Gastroesophageal sphincter (tissue), 4 donors: ENCODE measurements around the gene PTPRD. TPM values are rescaled to one million over a fixed set of nuclear protein-coding genes. Genes with fewer than 3 reads are reported as not detected.

Experiments used
- ATAC-seq: fragments of 150-250 bp; one replicate; pipeline ENCODE4 v1.9.1; 2016; ENCODE audit warnings: mild to moderate bottlenecking, moderate library complexity
- H3K27ac ChIP-seq, 4 donors: fragments of 200-600 bp; sonication (generic) in 3 of 4; 1 replicate in 3 of 4; 2 replicates in 1 of 4; pipeline ENCODE4 v1.5.1; 2016 to 2019
- H3K27me3 ChIP-seq: fragments of 200-600 bp; sonication (generic); one replicate; pipeline ENCODE4 v1.5.1; 2019
- H3K36me3 ChIP-seq, 2 donors: fragments of 200-600 bp; sonication (generic); one replicate each; pipeline ENCODE4 v1.5.1; 2019; ENCODE audit warnings: control low read depth in 1 of 2
- H3K4me1 ChIP-seq, 3 donors: fragments of 200-600 bp; sonication (generic); 1 replicate in 2 of 3; 2 replicates in 1 of 3; pipeline ENCODE4 v1.5.1; 2016 to 2019; ENCODE audit warnings: control low read depth in 2 of 3
- H3K4me3 ChIP-seq, 2 donors: fragments of 200-600 bp; sonication (generic); one replicate each; pipeline ENCODE4 v1.5.1; 2019; ENCODE audit warnings: mild to moderate bottlenecking in 1 of 2, moderate library complexity in 1 of 2
- H3K9me3 ChIP-seq, 3 donors: fragments of 200-600 bp; sonication (generic); one replicate each; pipeline ENCODE4 v1.5.1; 2017 to 2019; ENCODE audit warnings: control low read depth in 2 of 3
- EP300 ChIP-seq: sonication (generic); formaldehyde crosslinking; IDR thresholded peaks from one replicate; pipeline ENCODE4 v1.6.1; 2017; ENCODE audit warnings: antibody characterized with exemption, mild to moderate bottlenecking
- POLR2A ChIP-seq, 2 donors: fragments of 450-650 bp; IDR thresholded peaks; one replicate each; pipeline ENCODE4 v1.6.1; 2017; ENCODE audit warnings: antibody characterized with exemption in 2 of 2, mild to moderate bottlenecking in 2 of 2, moderate library complexity in 1 of 2
- POLR2AphosphoS5 ChIP-seq: sonication (generic); formaldehyde crosslinking; IDR thresholded peaks from one replicate; pipeline ENCODE4 v1.6.1; 2017; ENCODE audit warnings: antibody characterized with exemption
- whole genome bisulfite sequencing, 2 donors: methylation state at CpG; one replicate each; pipeline ENCODE4 v1.1.5; 2018; ENCODE audit warnings: low coverage in 1 of 2; 5-methylcytosine and 5-hydroxymethylcytosine counted together
- total RNA-seq, 4 donors: library from RNA; depleted of rRNA; stranded (reverse); fragments of >200 nt; gene quantifications; one replicate each; pipeline ENCODE4 v1.1.0, GENCODE V29; 2016
- TF ChIP-seq, protein P1 (sequence below), 4 experiments: fragments of 200-600 bp in 2 of 4; fragments of 450-650 bp in 2 of 4; sonication (generic) in 1 of 4; IDR thresholded peaks; one replicate each; pipeline ENCODE4 v1.5.1; 2017 to 2019; ENCODE audit warnings: antibody characterized with exemption in 4 of 4, mild to moderate bottlenecking in 2 of 4, moderate library complexity in 2 of 4

PTPRD gene
- total RNA-seq, 4 donors from 2014 or later, result 3.5 to 53.9 (median 15.8) TPM

DNA sequence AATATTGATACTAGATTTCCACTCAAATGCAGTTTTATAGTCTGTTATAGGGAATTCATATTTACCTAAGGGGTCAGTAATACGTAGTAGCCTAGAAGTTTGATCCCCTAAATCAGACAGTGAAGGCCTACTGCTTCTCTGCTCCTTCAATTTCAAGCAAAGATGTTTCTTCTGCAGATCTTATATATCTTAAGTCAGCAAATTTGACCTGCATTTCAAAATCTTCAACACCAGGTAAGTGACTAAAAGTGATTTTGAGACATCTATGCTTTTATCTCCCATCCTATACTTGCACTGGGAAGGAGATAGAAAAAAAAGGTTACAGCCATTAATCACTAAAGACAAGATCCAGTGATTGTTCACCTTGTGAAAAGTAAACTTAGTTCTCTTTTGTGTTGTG, 363.9 kb downstream of the PTPRD start:
- TF ChIP-seq, protein P1, sequence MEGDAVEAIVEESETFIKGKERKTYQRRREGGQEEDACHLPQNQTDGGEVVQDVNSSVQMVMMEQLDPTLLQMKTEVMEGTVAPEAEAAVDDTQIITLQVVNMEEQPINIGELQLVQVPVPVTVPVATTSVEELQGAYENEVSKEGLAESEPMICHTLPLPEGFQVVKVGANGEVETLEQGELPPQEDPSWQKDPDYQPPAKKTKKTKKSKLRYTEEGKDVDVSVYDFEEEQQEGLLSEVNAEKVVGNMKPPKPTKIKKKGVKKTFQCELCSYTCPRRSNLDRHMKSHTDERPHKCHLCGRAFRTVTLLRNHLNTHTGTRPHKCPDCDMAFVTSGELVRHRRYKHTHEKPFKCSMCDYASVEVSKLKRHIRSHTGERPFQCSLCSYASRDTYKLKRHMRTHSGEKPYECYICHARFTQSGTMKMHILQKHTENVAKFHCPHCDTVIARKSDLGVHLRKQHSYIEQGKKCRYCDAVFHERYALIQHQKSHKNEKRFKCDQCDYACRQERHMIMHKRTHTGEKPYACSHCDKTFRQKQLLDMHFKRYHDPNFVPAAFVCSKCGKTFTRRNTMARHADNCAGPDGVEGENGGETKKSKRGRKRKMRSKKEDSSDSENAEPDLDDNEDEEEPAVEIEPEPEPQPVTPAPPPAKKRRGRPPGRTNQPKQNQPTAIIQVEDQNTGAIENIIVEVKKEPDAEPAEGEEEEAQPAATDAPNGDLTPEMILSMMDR (IDR thresholded peaks at IDR 0.05), result no peak
- TF ChIP-seq EP300 (no peak), POLR2AphosphoS5 (no peak), POLR2A (IDR thresholded peaks at IDR 0.05) (no peak)
- Histone ChIP-seq H3K36me3 (no peaks in the 10 kb centered on the region), H3K27me3 (no peaks in the 10 kb centered on the region), H3K4me3 (no peak overlapping the region), H3K4me1 (no peaks in the 10 kb centered on the region), H3K9me3 (no peaks in the 10 kb centered on the region), H3K27ac (no peak overlapping the region)
- 86 to 100% methylated on average over 1 of the region's 1 CpG for WGBS, 2 donors
- ATAC-seq, result no peak

DNA sequence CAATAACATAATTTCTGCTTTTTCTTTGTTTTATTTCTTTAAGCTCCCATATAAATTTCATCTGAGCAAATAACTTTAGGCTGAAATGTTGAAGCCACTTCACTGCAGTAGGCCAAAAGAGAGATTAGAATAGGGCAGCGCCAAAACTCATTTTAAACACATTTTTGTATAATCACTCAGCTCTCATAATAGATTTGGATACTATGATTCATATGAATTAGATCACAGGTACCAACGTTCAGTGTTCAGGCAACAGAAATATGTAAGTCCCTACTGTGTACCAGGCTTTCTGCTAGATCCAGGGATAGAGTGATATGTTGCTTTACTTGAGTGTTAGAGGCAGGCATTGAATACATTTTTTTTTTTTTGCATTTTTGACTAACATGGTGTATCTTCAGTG, 370.5 kb downstream of the PTPRD start:
- Histone ChIP-seq H3K36me3 (no peaks in the 10 kb centered on the region), H3K27ac (no peak overlapping the region), H3K4me3 (no peak overlapping the region), H3K27me3 (no peaks in the 10 kb centered on the region), H3K9me3 (no peaks in the 10 kb centered on the region), H3K4me1 (no peaks in the 10 kb centered on the region)
- WGBS, 2 donors, result 38 to 58% methylated on average over 2 of the region's 2 CpGs
- no peak for ATAC-seq
- TF ChIP-seq EP300, result no peak
- no peak for TF ChIP-seq POLR2AphosphoS5
- no peak for TF ChIP-seq POLR2A (IDR thresholded peaks at IDR 0.05)
- TF ChIP-seq, protein P1 (IDR thresholded peaks at IDR 0.05), result no peak

DNA sequence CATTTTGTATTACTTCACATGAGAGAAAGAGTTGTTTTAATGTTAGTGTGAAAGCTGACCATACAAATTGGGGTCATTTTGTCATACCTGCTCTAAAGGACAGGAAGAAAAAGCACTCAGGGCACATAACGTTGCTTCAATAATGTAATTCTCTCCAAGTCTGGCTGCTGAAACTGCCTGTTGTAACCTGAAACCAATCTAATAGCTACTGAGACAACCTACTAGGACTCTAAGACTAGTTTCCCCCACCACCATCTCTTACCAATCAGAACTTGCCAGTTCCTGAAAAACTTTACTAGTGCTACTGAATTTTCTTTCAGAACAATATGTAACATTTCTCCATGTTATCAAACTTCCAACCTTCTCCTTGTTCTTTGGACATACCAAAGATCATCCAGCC, 374.7 kb downstream of the PTPRD start:
- no peaks in the 10 kb centered on the region for H3K27me3 ChIP-seq
- TF ChIP-seq POLR2AphosphoS5, result no peak
- no peak for TF ChIP-seq POLR2A (IDR thresholded peaks at IDR 0.05)
- TF ChIP-seq, protein P1 (IDR thresholded peaks at IDR 0.05), result no peak
- TF ChIP-seq EP300, result no peak
- H3K36me3 ChIP-seq, result no peaks in the 10 kb centered on the region
- H3K9me3 ChIP-seq, result no peaks in the 10 kb centered on the region
- ATAC-seq, result no peak
- H3K4me3 ChIP-seq, result no peak overlapping the region
- 38 to 60% methylated on average over 1 of the region's 1 CpG for WGBS, 2 donors
- H3K4me1 ChIP-seq, result no peaks in the 10 kb centered on the region
- no peak overlapping the region for H3K27ac ChIP-seq

DNA sequence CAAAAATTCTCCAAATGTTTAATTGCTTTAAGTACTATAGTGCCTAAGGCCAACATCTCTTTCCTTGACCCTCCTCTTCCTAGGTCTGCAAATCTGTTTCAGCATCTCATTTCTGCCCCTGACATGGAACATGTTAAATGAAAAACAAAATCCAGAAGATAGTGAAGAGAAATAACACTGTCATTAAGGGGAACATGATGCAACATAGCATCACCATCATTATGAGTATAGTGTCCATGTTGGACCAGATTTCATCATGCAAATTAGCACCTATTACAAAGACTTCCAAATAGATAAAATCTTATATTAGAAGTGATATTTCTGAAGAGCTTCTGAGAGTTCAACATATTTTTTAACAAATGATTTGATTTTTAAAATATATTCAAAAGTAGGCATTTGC, 375.2 kb downstream of the PTPRD start:
- TF ChIP-seq POLR2A (IDR thresholded peaks at IDR 0.05) (no peak), EP300 (no peak), POLR2AphosphoS5 (no peak)
- TF ChIP-seq, protein P1 (IDR thresholded peaks at IDR 0.05), result no peak
- Histone ChIP-seq H3K9me3 (no peaks in the 10 kb centered on the region), H3K27ac (no peak overlapping the region), H3K27me3 (no peaks in the 10 kb centered on the region), H3K4me3 (no peak overlapping the region), H3K4me1 (no peaks in the 10 kb centered on the region), H3K36me3 (no peaks in the 10 kb centered on the region)
- no peak for ATAC-seq

DNA sequence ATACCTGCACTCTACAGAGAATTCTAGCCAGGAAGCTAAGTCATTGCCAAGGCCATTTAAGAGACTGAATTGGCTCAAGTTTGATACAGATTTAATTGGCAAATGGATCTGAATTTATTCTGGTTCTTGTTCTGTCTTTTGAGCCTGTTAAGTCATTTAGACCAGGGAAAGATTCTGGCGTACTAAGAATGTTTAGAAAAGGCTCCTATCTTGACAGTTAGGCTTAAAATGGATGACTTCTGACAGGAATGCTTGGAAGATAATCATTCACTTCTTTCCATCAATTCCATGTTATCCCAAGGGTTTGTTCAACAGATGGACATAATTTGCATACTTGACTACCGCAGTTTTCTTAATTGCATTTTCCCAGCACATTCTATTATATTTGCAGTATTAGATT, 376.6 kb downstream of the PTPRD start:
- 58 to 65% methylated on average over 2 of the region's 2 CpGs for WGBS, 2 donors
- TF ChIP-seq POLR2A (IDR thresholded peaks at IDR 0.05) (no peak), EP300 (no peak), POLR2AphosphoS5 (no peak)
- TF ChIP-seq, protein P1 (IDR thresholded peaks at IDR 0.05), result no peak

More for the DNA sequence above, 376.6 kb downstream of the PTPRD start:
- Histone ChIP-seq H3K36me3 (no peaks in the 10 kb centered on the region), H3K4me3 (no peak overlapping the region), H3K27ac (no peak overlapping the region), H3K4me1 (no peaks in the 10 kb centered on the region), H3K27me3 (no peaks in the 10 kb centered on the region), H3K9me3 (no peaks in the 10 kb centered on the region)
- ATAC-seq, result no peak
